Measurements from ENCODE around the gene ANKRD23.
A peak's percentile ranks its signal among the peaks of the same experiment; 100 is the strongest.
"Not testable (repeated sequence)": the region's sequence is repeated elsewhere in the genome, so short reads cannot be mapped to it uniquely, and the experiment has no call there.

The ANKRD23 gene

GRCh38 chr2:96876269-96877041 is 32.6 kb upstream of the ANKRD23 start:
- no peak for DNase-seq

- DNase-seq: no peak
These were observed 31.9 kb upstream of the ANKRD23 start for GRCh38 chr2:96875498-96876268.

GRCh38 chr2:96874198-96874831 is 30.5 kb upstream of the ANKRD23 start:
- no peak for DNase-seq

GRCh38 chr2:96873651-96874096 is 29.9 kb upstream of the ANKRD23 start:
- DNase-seq: no peak

GRCh38 chr2:96872591-96873349 is 28.9 kb upstream of the ANKRD23 start:
- no peak for DNase-seq

- DNase-seq: peak; percentile 49 to 73
These were observed 26.9 kb upstream of the ANKRD23 start for GRCh38 chr2:96870626-96871255.

GRCh38 chr2:96869822-96870625 is 26.2 kb upstream of the ANKRD23 start, which contains the start of gene SEMA4C:
Gene SEMA4C (minus strand): TSS chr2:96870080. CDS start chr2:96867886, 2,194 bp downstream.
- peak; percentile 39 to 61 for DNase-seq

- peak; percentile 44 to 56 for DNase-seq
These were observed 25.5 kb upstream of the ANKRD23 start for GRCh38 chr2:96869281-96869821.

GRCh38 chr2:96868555-96869280 is 24.9 kb upstream of the ANKRD23 start:
- DNase-seq: peak; percentile 90 to 93

- DNase-seq: peak in 1 of 2 experiments; percentile 19
These were observed 24.1 kb upstream of the ANKRD23 start for GRCh38 chr2:96867756-96868554.

- peak; percentile 48 to 76 for DNase-seq
These were observed 23.4 kb upstream of the ANKRD23 start for GRCh38 chr2:96866986-96867755.

GRCh38 chr2:96866586-96866985 is 22.8 kb upstream of the ANKRD23 start:
- DNase-seq: no peak

GRCh38 chr2:96866149-96866548 is 22.3 kb upstream of the ANKRD23 start:
- DNase-seq: no peak

- DNase-seq: no peak
These were observed 21.8 kb upstream of the ANKRD23 start for GRCh38 chr2:96865654-96866053.

GRCh38 chr2:96864343-96865091 is 20.7 kb upstream of the ANKRD23 start:
- DNase-seq: no peak

GRCh38 chr2:96863575-96864342 is 19.9 kb upstream of the ANKRD23 start:
- no peak for DNase-seq

GRCh38 chr2:96863056-96863455 is 19.2 kb upstream of the ANKRD23 start:
- not testable (repeated sequence) for DNase-seq

Measured in NCI-H2081 (cell line).